Endothelial cell of umbilical vein (primary cell): Measurements from ENCODE around the gene BTLA. TPM values are rescaled to one million over a fixed set of nuclear protein-coding genes. Genes with fewer than 3 reads are reported as not detected.

Source experiments
- BruUV-seq: library from RNA; stranded (reverse); fragments of 400-500 nt; replicated peaks from 2 replicates; lab custom pipeline; 2021; lab: Mats Ljungman, UMichigan
- CTCF ChIA-PET: fragments of 300-600, 350-600 bp; sonication (Branson Sonifier 250); formaldehyde crosslinking; loops from one replicate; lab custom pipeline; 2021; ENCODE audit warnings: antibody characterized with exemption, inconsistent platforms; lab: Charles Lee
- POLR2A ChIA-PET: fragments of 300-600, 350-600 bp; sonication (Branson Sonifier 250); formaldehyde crosslinking; loops from one replicate; lab custom pipeline; 2021; ENCODE audit warnings: antibody characterized with exemption, inconsistent platforms; lab: Charles Lee
- DNase-seq: peaks from one replicate; pipeline ENCODE4 v3.0.0-alpha.2; 2011; ENCODE audit warnings: low read depth, low spot score
- FAIRE-seq: peaks from 2 replicates; lab custom pipeline; 2011; peaks lifted over from hg19 to GRCh38; lab: Jason Lieb, UNC
- H2AFZ ChIP-seq: 2 replicates; pipeline ENCODE4 v1.6.0; 2012; ENCODE audit warnings: low read depth, low read length, control low read depth, inconsistent platforms
- H3K27ac ChIP-seq: 2 replicates; pipeline ENCODE4 v1.5.1; 2011; ENCODE audit warnings: low read depth, mild to moderate bottlenecking, control low read depth, low read length, moderate library complexity; ENCODE audit not compliant: insufficient read depth
- H3K27me3 ChIP-seq, 2 experiments: 2 replicates each; pipeline versions ENCODE4 v1.6.0 to v1.6.1; 2011; ENCODE audit warnings: low read length in 2 of 2, mixed read lengths in 1 of 2; ENCODE audit not compliant: control insufficient read depth in 2 of 2, insufficient read depth in 2 of 2
- H3K36me3 ChIP-seq, 2 experiments: 2 replicates in 1 of 2; 3 replicates in 1 of 2; pipeline ENCODE4 v1.5.1; 2011; ENCODE audit warnings: low read length in 2 of 2, mild to moderate bottlenecking in 1 of 2, moderate library complexity in 1 of 2; ENCODE audit not compliant: control insufficient read depth in 2 of 2, insufficient read depth in 2 of 2; ENCODE audit errors: extremely low read depth in 1 of 2
- H3K4me1 ChIP-seq: 3 replicates; pipeline ENCODE4 v1.5.1; 2011; ENCODE audit warnings: mild to moderate bottlenecking, low read length; ENCODE audit not compliant: control insufficient read depth, insufficient read depth; ENCODE audit errors: extremely low read depth
- H3K4me2 ChIP-seq: 2 replicates; pipeline ENCODE4 v1.6.1; 2011; ENCODE audit warnings: low read length, control low read depth, mixed read lengths; ENCODE audit not compliant: insufficient read depth
- H3K4me3 ChIP-seq, 3 experiments: fragments of 200-600 bp in 1 of 3; sonication (generic), shearing (Covaris generic) in 1 of 3; replicated peaks in 1 of 3; 2 replicates each; pipeline ENCODE4 v1.5.1; 2011 to 2016; ENCODE audit warnings: control low read depth in 3 of 3, low read length in 3 of 3, mild to moderate bottlenecking in 2 of 3, inconsistent platforms in 1 of 3, low read depth in 1 of 3, moderate library complexity in 1 of 3; ENCODE audit not compliant: insufficient read depth in 1 of 3
- H3K79me2 ChIP-seq: 2 replicates; pipeline ENCODE4 v1.6.0; 2012; ENCODE audit warnings: low read length, inconsistent platforms; ENCODE audit not compliant: control insufficient read depth, insufficient read depth
- H3K9ac ChIP-seq: replicated peaks from 2 replicates; pipeline ENCODE3; 2011; ENCODE audit warnings: low read length, control low read depth; ENCODE audit not compliant: insufficient read depth; ENCODE audit errors: extremely low read depth
- H3K9me1 ChIP-seq: replicated peaks from 3 replicates; pipeline ENCODE4 v1.6.0; 2011; ENCODE audit warnings: mild to moderate bottlenecking, low read length; ENCODE audit not compliant: control insufficient read depth, insufficient read depth; ENCODE audit errors: extremely low read depth
- H3K9me3 ChIP-seq: replicated peaks from 2 replicates; pipeline ENCODE4 v1.5.1; 2012; ENCODE audit warnings: low read length, inconsistent platforms; ENCODE audit not compliant: control insufficient read depth, insufficient read depth
- H4K20me1 ChIP-seq: replicated peaks from 2 replicates; pipeline ENCODE3; 2011; ENCODE audit warnings: mild to moderate bottlenecking, low read length; ENCODE audit not compliant: control insufficient read depth, insufficient read depth; ENCODE audit errors: extremely low read depth
- CTCF ChIP-seq, 2 donors: IDR thresholded peaks; 1 replicate in 1 of 2; 2 replicates in 1 of 2; pipeline ENCODE4 v1.5.1; 2011; ENCODE audit warnings: low read length in 2 of 2, mild to moderate bottlenecking in 2 of 2, moderate library complexity in 2 of 2, control low read depth in 1 of 2, inconsistent platforms in 1 of 2, low read depth in 1 of 2; ENCODE audit not compliant: insufficient read depth in 1 of 2; ENCODE audit errors: extremely low read depth in 1 of 2
- EZH2 ChIP-seq: IDR thresholded peaks from 2 replicates; pipeline ENCODE4 v1.6.1; 2012; ENCODE audit warnings: borderline replicate concordance, low read depth, mild to moderate bottlenecking, moderate library complexity, low read length, inconsistent platforms; ENCODE audit not compliant: severe bottlenecking
- FOS ChIP-seq: IDR thresholded peaks from 2 replicates; pipeline ENCODE4 v1.6.1; 2011; ENCODE audit warnings: mild to moderate bottlenecking, low read length, moderate library complexity, borderline replicate concordance; ENCODE audit not compliant: insufficient read depth
- GATA2 ChIP-seq: IDR thresholded peaks from 2 replicates; pipeline ENCODE4 v1.7.0; 2011; ENCODE audit warnings: low read depth, mild to moderate bottlenecking, moderate library complexity, mixed read lengths, low read length; ENCODE audit not compliant: insufficient read length, insufficient read depth
- JUN ChIP-seq: IDR thresholded peaks from 2 replicates; pipeline ENCODE4 v1.6.1; 2011; ENCODE audit warnings: borderline replicate concordance, low read depth; ENCODE audit not compliant: insufficient read length, insufficient read depth
- MAX ChIP-seq: IDR thresholded peaks from 2 replicates; pipeline ENCODE4 v1.6.1; 2011; ENCODE audit not compliant: insufficient read depth, insufficient read length
- MYC ChIP-seq: IDR thresholded peaks from one replicate; pipeline ENCODE4 v1.6.1; 2011; ENCODE audit warnings: mild to moderate bottlenecking, low read depth, low read length
- POLR2A ChIP-seq: IDR thresholded peaks from 2 replicates; pipeline ENCODE4 v1.6.1; 2012; ENCODE audit warnings: low read depth, mild to moderate bottlenecking, control low read depth, low read length
- POLR2AphosphoS5 ChIP-seq: IDR thresholded peaks from 2 replicates; pipeline ENCODE4 v1.6.1; 2012; ENCODE audit warnings: low read depth, mild to moderate bottlenecking, control low read depth, low read length, moderate library complexity; ENCODE audit not compliant: insufficient read depth
- dilution Hi-C: fragments of 300-500 bp; cut with MboI; formaldehyde crosslinking; loops from one replicate; pipeline ENCODE4 v1.15.0; 2019; ENCODE audit warnings: low sequenced_read_pairs; ENCODE audit not compliant: extremely low pct_ligation_motif_present
- intact Hi-C: fragments of 100-400 bp; cut with micrococcal nuclease; formaldehyde crosslinking; loops from one replicate; pipeline ENCODE4 v1.10.0; 2022
- polyA plus RNA-seq, 4 experiments: library from polyadenylated mRNA; depleted of rRNA in 3 of 4; stranded (reverse) in 3 of 4; unstranded in 1 of 4; fragments of >200 nt; gene quantifications; 2 replicates each; pipeline versions ENCODE4 v1.2.1 to v1.2.3, GENCODE V29; 2011 to 2012; ENCODE audit warnings: missing spikeins in 1 of 4
- total RNA-seq: library from RNA; stranded (reverse); gene quantifications from 2 replicates; pipeline ENCODE4 v1.2.3, GENCODE V29; 2021

Gene BTLA
- total and polyA plus RNA-seq, 2 donors (not counting 3 experiments of a cell fraction or from before 2014, with no cell fraction given) = not detected

- dilution Hi-C loops (no loop called here), intact Hi-C loops (loop anchor here (2.0 to 5.0 kb wide), 2 partner anchors 395 to 419 kb away; no protein-coding TSS in a partner anchor)
- BruUV-seq = no TSS peak
- Histone ChIP-seq H3K36me3 (peaks cover 8 to 12% of the 10 kb centered on the region in 2 experiments), H2AFZ (no peak overlapping the region), H3K9me1 (no peaks in the 10 kb centered on the region), H3K9ac (no peak overlapping the region), H3K27me3 (no peaks in the 10 kb centered on the region), H3K79me2 (no peaks in the 10 kb centered on the region), H3K4me2 (no peak overlapping the region), H3K4me3 (no peak overlapping the region), H3K9me3 (no peaks in the 10 kb centered on the region), H4K20me1 (no peaks in the 10 kb centered on the region), H3K4me1 (no peaks in the 10 kb centered on the region), H3K27ac (no peak overlapping the region)
- TF ChIP-seq POLR2AphosphoS5 = no peak
- no peak for TF ChIP-seq POLR2A
- TF ChIP-seq EZH2 = no peak
- TF ChIP-seq CTCF (IDR thresholded peaks at IDR 0.05; ENCODE audit: extremely low read depth in 1 of 2, insufficient read depth in 1 of 2, low read depth in 1 of 2, low read length in 2 of 2) = no peak
- FAIRE-seq = peak; percentile 63
- peak; percentile 53 for DNase-seq
- ChIA-PET CTCF (interaction anchor here (0.6 to 1.6 kb wide), 19 partner anchors 10 to 847 kb away, joined by 3 to 44 read pairs (median 4); partner anchors contain the start of genes ATG3, SLC35A5 and SLC9C1), POLR2A (no interaction called here)
These were observed 32.1 kb upstream of the BTLA start for GRCh38 chr3:112531358-112531781.

DNA sequence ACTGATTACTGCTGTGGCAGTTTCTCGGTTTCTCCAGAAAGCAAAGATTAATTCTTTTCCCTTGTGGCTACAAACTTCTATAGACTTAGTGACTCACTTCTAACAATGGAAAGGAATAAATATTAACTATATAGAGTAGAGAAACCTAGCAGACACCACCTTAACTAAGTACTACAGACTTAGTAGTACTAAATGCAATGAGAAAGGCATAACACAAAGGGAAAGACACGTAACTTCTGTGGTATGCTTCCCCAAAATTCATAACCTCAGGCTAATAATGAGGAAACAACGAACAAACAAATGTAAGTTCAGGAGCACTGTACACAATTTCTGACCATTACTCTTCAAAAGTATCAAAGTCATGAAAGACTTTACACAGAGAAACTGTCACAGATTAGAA, 31.3 kb upstream of the BTLA start:
- dilution Hi-C loops (no loop called here), intact Hi-C loops (loop anchor here (2.0 to 5.0 kb wide), 2 partner anchors 394 to 418 kb away; no protein-coding TSS in a partner anchor)
- ChIA-PET POLR2A (no interaction called here), CTCF (interaction anchor here (0.6 to 1.6 kb wide), 18 partner anchors 9 to 419 kb away, joined by 3 to 44 read pairs (median 4); partner anchors contain the start of genes ATG3, SLC35A5 and SLC9C1)
- Histone ChIP-seq H3K4me2 (no peak overlapping the region), H2AFZ (no peak overlapping the region), H3K9me1 (no peaks in the 10 kb centered on the region), H3K9me3 (no peaks in the 10 kb centered on the region), H3K4me1 (no peaks in the 10 kb centered on the region), H3K79me2 (no peaks in the 10 kb centered on the region), H3K4me3 (no peak overlapping the region), H3K9ac (no peak overlapping the region), H3K27ac (no peak overlapping the region), H3K27me3 (no peaks in the 10 kb centered on the region), H4K20me1 (no peaks in the 10 kb centered on the region), H3K36me3 (peaks cover 7 to 12% of the 10 kb centered on the region in 2 experiments)
- DNase-seq = no peak
- no peak for FAIRE-seq
- TF ChIP-seq CTCF (IDR thresholded peaks at IDR 0.05; ENCODE audit: extremely low read depth in 1 of 2, insufficient read depth in 1 of 2, low read depth in 1 of 2, low read length in 2 of 2) = no peak
- TF ChIP-seq FOS = no peak
- no peak for TF ChIP-seq EZH2
- TF ChIP-seq GATA2 = no peak
- TF ChIP-seq MAX = no peak
- no peak for TF ChIP-seq MYC
- no peak for TF ChIP-seq POLR2AphosphoS5
- TF ChIP-seq JUN = no peak
- no peak for TF ChIP-seq POLR2A
- no TSS peak for BruUV-seq
